ENCODE data around the gene FAM216A.
"Not testable (repeated sequence)": the region's sequence is repeated elsewhere in the genome, so short reads cannot be mapped to it uniquely, and the experiment has no call there.

GRCh38 chr12:110461189-110461588 is 7.5 kb upstream of the FAM216A start:
- TF ChIP-seq POLR2A, POLR2AphosphoS5, EP300 (IDR thresholded peaks at IDR 0.05): not testable (repeated sequence)
- TF ChIP-seq, protein P1, sequence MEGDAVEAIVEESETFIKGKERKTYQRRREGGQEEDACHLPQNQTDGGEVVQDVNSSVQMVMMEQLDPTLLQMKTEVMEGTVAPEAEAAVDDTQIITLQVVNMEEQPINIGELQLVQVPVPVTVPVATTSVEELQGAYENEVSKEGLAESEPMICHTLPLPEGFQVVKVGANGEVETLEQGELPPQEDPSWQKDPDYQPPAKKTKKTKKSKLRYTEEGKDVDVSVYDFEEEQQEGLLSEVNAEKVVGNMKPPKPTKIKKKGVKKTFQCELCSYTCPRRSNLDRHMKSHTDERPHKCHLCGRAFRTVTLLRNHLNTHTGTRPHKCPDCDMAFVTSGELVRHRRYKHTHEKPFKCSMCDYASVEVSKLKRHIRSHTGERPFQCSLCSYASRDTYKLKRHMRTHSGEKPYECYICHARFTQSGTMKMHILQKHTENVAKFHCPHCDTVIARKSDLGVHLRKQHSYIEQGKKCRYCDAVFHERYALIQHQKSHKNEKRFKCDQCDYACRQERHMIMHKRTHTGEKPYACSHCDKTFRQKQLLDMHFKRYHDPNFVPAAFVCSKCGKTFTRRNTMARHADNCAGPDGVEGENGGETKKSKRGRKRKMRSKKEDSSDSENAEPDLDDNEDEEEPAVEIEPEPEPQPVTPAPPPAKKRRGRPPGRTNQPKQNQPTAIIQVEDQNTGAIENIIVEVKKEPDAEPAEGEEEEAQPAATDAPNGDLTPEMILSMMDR (IDR thresholded peaks at IDR 0.05): not testable (repeated sequence)
